Measurements from ENCODE around the gene OR6B2.

Gene OR6B2

DNA sequence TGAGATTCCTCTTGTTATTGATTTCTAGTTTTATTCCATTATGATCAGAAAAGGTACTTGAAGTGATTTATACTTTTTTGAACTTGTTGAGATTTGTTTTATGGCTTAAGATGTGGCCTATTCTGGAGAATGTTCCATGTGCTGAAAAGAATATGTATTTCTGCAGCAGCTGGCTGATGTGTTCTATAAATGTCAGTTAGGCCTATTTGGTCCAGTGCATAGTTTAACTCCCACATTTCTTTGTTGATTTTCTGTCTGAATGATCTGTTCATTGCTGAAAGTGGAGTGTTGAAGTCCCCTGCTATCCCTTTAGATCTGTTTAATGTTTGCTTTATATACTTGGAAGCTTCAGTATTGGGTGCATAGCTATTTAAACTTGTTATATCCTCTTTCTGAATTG is 7.1 kb upstream of the OR6B2 start:
- no peak for DNase-seq

DNA sequence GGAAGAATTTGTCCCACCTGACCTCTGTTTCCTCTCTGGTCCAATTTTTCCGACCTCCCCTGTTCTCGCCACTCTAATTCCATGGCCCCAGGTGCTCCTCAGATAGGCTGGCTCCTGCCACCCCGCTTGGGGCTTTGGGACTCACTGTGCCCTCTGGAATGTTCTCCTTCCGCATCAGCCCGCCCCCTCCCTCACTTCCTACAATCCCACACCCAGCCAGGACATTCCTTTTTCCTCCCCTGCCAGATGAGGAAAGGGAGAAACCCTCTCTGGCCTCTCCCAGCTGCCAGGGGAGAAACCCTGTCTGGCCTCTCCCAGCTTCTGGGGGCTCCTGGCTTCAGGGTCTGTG is 3.1 kb upstream of the OR6B2 start:
- DNase-seq, result peak; percentile 49

DNA sequence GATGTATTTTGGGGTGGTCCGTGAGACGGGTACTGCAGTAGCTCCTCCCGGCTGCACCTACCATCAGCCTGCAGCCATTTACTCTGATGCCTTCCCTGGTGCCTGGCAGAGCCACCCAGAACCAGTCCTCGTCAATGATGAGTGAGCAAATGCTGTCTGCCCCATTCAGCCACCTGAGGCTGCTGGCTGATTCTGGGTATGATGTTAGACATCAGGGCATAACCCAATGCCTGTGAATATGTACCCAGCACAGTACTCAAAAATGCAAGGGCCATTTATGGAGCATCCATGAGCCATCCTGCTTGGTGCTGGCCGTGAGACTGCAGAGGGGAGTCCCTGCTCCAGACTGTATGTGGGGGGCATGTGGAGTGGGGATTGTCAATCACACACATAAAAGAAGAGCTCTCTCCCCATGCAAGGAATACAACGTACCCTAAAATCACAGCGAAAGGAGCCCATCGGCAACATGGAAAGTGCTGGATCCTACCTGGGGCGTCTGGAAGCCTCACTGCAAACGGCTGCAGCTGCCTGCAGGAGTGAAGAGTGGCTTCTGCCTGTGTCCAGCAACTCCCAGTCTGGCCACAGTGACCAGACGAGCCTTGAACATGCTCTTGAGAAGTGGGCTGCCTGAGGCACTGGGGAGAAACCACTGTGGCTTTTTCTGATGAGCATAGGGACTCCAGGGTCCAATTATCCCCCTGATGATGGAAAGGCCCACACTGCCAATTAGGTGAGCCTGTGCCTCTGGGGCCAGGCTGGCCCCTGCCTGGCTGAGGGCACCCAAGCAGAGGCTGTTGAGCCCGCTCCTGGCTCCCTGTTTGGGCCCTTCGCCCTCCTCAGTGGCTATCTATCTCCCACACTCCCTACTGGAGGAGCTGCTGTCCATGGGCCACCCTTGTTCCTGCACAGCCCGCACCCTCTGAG is 2.4 kb upstream of the OR6B2 start:
- no peak for DNase-seq

DNA sequence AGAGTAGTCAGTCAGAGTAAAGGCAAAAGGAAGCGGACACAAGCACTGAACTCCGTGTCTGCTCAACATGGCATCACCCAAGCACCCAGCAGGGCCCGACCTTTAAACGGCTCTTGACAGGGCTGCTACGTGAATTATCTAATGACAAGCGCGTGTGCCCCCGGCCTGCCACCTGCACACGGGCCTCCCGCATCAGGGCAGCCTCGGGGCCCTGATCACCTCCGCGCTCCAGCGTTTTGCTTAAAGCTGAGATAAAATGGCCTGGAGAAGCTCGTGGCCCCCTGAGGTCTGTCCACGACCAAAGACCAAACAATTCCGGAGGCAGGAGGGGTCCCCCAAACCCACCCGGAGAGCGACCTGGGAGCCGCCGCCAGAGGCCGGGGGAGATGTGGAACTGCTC is 5.5 kb downstream of the OR6B2 start:
- no peak for DNase-seq

DNA sequence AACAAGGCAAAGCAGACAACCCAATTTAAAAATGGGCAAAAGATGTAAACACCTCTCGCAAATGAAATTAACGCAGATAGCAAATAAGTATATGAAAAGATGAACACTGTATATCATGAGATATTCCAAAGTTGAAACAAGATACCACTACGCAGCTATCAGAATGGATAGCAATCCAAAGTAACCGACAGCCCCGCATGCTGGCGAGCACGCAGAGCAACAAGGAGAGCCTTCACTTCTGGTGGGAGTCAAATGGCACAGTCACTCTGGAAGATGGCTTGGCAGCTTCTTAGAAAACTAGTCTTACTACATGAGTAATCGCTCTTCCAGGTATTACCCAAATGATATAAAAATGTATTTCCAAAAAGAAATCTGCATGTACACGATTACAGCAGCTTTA is 6.4 kb downstream of the OR6B2 start:
- no peak for DNase-seq

DNA sequence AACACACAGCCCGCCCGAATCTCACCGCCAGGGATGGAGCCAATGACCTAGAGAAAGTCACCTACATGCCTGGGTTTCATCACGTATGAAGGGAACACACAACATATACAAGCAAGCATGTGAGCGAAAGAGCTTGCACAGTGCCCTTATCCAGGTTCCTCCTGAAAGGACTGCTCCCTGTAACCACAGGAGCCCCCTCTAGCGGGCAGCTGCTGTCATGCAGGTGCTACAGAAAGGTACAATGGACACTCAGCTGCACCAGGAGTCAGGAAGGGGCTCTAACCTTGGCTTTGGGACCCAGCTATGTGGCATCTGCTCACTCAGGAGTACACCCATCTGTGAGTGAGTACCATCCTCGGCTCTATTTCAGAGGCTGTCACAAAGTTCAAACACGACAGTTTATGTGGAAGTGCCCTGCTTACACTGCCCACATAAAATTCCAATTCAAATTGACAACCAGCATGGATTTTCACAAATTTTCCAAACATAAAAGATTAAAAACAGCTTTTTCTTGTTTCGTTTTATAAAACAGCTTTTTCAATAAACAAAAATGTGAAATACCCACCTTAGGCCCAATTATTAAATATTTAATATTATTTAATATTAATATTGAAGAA is 8.6 kb downstream of the OR6B2 start:
- peak; percentile 92 for DNase-seq

DNA sequence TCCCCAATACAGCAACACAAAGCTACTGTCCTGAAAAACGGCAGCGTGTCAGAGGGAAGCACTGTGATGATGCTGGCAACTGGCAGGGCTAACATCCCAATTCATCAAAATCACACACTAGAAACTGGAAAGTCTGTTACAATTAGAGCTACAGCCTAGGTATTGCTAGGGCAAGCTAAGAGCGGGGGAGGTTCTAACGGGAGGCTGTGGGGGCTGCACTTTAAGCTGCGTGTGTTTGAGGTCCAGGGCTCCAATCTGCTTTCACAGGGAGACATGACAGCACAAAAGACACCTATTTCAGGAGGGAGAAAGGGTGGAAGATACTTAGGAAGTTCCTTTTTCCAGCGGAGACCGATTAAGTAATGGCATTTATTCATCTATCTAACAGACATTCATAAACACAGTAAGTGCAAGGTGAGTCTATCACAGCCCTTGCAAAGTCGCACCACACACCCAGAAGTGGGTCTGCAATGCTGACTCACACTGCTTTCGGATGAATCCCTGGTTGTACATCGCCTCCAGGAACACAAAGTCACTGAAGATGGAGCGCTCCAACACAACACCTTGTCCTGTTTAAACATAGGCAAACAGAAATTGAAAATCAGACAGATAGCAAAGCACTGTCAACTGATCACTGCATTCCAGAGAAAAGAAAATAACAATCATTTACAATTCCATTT is 12.0 kb downstream of the OR6B2 start:
- DNase-seq, result no peak

DNA sequence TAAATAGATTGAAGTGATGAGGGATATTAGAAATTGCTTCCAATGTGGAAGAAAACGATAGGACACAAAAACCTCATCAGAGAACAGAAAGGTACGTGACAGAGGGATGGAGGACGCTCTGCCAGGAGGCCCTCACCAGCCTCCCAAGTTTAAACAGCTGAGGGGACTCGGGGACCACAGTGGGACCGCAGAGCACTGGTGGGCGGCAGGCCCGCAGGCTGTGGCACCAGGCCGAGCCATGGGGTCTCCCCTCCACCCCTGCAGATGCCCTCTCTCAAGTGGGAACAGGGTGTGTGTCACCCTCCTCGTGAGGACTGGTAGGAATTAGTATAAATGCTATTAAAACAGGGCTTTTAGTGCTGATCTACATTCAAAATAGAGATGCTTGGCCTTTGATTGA is 15.9 kb downstream of the OR6B2 start:
- DNase-seq, result no peak

DNA sequence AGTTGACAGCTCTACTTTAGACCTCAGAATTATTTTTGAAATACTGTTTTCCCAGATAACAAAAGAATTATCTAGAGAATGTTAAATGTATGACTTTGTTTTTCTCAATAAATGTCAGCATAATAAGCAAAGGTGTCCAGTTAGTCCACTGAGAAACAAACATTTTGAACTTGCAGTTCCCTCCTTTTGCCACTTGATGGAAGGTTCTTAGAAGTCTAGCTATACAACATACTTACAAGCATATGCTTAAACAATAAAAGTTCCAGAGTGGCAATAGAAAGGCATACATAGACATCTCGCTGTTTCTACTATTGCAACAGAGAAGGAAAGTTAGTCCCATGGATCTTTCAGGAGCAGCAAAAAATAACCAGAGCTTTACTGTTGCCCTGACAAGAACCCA is 16.9 kb downstream of the OR6B2 start:
- DNase-seq, result no peak

DNA sequence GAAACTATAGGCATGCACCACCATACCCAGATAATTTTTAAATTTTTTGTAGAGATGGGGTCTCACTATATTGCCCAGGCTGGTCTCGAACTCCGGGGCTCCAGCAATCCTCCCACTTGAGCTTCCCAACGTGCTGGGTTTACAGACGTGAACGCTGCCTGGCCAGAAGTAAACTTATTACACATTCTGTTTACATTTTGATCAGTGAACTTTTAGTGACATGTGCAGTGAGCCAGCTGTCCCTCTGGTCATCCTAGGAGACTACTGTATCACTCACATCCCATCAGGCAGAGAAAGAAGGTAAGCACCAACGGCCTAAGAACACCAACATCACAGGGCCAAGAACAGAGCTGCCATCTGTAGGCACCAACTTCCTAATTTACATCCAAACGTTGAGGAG is 27.2 kb downstream of the OR6B2 start:
- no peak for DNase-seq

DNA sequence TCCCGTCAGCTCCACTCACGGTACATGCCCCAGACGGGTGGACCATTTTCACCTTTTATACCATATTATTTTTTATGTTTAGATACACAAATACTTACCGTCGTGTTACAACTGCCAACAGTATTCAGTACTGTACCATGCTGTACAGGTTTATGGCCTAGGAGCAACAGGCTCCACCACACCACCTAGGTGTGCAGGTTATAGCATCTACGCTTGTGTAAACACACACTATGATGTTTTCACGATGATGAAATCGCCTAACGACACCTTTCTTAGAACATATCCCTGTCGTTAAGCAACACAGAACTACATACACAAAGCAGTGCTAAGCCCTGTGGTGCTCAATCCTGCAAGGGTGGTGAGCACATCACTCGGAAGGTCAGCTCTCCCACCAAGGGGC is 29.6 kb downstream of the OR6B2 start:
- no peak for DNase-seq

DNA sequence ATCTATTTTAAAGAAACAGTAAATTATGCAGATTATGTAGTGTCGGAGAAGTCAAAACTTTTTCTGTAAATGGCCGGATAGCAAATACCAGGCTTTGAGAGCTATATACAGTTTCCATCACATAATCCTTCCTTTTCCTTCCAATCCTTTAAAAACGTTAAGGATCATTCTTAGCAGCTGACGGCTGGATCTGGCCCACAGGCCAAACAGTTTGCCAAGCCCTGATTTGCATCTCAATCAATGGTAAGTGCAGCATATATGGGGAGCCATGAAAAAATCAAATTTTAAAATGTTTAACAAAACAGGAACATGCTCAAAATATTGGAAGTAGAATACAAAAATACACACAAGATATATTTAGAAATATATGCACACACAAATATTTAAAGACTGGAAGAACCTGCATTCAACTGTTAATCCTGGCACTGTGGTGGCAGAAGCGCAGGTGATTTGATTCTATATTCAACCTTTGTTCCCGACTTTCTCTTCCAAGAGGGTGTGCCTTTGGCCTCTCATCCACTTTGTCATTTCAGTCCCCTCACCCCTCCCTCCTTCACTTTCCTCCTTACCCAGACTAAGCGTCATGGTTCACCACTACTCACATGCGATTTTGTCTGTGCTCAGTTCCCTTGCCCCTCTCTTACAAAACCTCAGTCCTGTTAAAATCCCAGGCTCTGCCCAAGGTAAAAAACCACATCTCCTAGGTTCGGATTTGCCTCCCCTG is 32.4 kb downstream of the OR6B2 start:
- no peak for DNase-seq

DNA sequence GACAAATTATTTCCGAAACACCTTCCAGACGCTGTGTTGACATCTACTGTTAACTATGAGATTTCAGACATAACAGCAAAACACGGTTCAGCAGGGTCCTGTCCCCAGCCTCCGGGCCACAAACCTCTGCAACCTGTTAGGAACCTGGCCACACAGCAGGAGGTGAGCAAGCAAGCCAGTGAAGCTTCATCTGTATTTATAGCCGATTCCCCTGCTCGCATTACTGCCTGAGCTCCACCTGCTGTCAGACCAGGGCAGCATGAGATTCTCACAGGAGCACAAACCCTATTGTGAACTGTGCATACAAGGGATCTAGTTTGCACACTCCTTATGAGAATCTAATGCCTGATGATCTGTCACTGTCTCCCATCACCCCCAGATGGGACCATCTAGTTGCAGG is 36.1 kb downstream of the OR6B2 start:
- no peak for DNase-seq

DNA sequence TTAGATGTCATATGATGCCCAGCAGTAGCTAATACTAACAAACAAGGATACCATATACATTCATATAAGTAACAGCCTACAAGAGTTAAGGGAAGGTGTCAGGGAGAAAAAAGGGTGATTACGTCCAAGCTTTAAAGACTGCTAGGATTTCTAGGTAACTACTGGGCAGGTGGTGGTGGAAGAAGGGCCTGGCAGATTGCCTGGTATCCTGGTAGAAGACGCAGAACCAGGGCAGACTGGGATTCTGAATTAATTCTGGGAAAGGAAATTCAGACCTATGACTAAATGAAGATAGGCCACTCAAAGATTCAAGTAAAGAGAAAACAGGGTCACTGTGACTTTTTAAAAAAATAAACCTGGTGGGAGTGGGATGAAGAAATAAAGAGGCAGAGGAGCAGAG is 36.9 kb downstream of the OR6B2 start:
- DNase-seq, result no peak

DNA sequence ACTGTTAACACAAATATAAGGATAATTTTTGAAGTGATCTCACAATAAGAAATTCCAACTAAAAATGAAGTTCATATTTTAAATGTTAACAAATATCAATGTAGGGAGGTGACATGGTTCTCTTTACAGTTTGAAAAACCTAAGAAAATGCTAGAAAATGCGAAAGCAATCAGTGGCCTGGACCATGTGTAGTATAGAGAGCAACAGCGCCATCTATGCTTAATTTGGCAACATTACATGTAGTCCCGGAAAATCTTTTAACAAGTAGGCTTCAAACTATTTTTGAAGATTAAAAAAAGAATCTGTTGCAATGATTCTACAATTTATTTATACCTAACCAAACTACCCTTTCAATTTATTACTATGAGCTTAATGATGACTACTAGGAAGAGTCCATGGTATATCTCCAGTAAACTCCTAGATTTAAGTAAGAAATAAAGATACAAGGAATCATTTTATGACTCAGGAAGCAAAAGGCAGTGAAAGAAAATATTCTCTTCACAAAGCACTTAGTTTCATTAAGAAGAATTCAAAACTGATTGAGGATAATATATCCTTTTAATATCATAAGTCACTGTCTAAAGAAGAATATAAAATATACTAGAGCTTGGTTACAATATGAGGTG is 38.4 kb downstream of the OR6B2 start:
- DNase-seq, result no peak

DNA sequence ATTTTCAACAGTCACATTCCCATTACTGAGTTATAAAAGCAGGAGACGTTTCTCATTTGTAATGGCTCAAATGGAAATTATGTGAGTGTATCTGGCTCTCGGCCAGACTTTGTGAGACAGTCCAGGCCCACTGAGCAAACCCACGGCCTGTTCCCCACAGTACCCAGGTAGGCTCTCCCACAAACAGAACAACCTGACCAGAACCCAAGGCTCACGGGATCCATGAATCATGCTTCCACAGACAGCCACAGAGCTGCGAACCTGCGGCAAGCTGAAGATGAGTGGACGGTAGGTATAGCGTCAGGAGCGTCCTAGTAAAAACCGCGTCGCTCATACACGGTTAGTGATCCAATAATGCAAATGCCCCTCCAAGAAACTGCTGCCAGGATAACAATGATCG is 39.3 kb downstream of the OR6B2 start:
- no peak for DNase-seq

DNA sequence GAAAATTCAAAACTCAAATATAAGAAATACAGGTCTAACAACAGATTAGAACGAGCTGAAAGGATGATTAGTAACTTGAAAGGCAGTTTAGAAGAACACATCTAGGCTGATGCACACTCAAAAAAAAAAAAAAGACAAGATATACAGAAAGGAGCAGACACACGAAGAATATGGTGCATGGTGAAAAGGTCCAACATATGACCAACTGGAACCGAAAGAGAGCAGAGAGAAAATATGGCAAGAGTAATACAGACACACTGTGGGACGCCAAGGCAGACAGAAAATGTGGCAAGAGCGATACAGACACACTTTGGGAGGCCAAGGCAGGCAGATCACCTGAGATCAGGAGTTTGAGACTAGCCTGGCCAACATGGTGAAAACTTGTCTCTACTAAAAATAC is 44.9 kb downstream of the OR6B2 start:
- no peak for DNase-seq

DNA sequence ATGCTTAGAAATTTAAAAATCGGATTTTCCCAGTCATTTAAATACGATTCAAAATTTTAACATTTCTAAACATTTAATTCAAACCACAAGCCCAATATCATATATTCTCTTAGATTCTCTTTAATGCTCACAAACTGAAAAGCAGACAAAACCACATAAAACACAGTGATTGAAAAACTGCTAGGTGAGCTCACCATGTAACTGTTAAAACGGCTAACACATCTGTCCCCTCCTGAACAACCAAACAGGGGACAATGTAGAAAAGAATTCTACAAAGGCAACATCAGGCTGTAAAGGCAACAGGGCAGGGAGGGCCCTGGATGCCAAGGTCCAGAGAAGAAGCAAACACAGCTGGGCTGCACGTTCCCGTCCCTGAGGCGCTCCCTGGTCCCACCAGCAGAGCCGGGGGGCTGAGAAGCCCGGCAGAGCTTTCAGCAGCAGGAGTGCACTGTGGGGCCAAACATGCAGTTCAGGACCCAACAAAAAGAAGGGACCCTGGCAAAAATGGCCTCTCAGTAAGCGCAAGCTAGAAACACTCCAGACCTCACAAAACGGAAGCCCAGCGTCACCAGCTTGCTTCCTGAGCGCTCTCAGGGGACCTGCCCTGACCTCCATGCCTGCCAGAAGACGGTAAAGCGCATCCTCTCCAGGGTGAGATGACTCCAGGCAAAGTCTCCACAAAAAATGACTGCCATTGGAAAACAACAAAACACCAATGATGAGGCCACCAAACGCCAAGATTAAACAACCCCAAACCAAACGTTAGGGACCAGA is 45.6 kb downstream of the OR6B2 start:
- DNase-seq, result no peak

DNA sequence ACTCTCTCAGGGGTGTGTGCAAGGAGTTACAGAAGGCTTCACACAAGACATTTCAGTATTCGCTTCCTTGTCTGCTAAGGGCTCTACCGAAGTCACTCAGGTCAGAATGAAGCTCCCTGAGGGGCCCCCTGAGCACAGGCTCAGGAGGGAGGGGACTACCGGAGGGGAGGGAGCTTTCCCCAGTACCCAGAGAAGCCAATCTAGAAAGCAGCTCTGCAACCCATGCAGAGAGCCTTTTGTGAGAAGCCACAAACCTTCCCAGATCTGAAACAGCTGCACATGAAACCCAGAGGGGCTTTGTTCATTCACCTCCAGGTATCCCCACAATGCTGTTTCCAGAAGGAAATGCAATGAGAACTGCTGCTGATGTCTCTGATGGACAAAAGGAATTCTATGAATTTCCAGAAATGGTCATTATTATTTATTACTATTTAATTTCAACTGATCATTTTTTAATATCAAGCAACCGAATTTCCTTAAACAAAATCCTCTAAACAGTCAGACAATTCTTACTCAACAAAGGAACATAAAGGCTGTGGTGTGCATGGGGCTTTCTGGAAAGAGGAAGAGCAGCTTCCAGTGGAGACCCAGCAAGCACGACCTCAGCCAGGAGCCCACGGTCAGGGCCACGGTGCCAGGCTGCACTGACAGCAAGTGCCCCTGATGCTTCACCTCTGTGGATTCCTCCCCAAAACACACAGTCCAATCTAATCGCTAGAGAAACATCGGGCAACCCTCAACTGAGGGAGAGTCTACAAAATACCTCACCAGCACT is 47.0 kb downstream of the OR6B2 start:
- peak; percentile 5 for DNase-seq

All from islet precursor cell (in vitro differentiated cells).